Stimulated activated CD4-positive, alpha-beta T cell treated with anti-CD3 and anti-CD28 coated beads, Interleukin-1b, Interleukin-23, amount 100 ng/mL, for 4 hours (primary cell): ENCODE measurements around the gene GSK3A.

Source experiments
- DNase-seq, 2 donors: peaks; one replicate each; pipeline ENCODE4 v3.0.0-alpha.2; 2020; ENCODE audit warnings: low read depth in 2 of 2

Gene GSK3A

DNA sequence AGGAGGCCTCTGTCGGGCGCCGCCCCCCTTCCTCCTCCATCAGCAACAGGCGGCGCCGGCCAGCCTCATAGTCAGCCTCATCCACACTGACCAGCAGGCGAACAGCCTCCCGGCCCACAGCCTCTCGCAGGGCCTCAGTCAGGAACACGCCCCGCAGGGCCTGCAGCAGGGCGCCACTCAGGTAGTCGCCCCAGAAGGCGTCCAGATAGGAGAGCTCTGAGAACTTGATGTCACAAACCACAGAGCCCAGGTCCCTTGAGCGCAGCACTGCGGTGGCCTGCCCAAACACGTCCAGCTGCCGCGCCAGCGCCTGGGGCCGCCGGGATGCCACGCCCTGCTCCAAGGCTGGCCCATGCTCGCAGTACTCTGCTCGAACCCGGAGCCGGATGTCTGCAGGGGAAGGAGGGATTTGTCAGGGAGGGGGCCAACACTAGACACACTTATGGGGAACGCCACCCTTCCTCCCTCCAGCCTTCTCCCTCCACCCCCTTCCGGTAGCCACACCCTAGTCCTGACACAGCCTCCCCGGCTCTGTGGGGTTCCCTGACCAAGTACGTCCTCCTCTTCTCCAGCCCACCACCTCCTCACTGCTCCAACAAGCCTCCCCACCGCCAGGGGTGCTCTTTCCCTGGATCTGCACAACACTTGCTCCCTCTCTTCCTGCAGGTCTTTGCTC lies 42.8 kb downstream of the GSK3A start:
- peak in 1 of 2 donors; percentile 31 for DNase-seq

GRCh38 chr19:42198676-42199439 lies 43.5 kb downstream of the GSK3A start:
- DNase-seq, result no peak

- no peak for DNase-seq
Observed at GRCh38 chr19:42197375-42197817, 45.0 kb downstream of the GSK3A start.

GRCh38 chr19:42196011-42197001 lies 46.1 kb downstream of the GSK3A start:
- DNase-seq, result no peak

- DNase-seq, result no peak
Observed at GRCh38 chr19:42193706-42194105, 48.7 kb downstream of the GSK3A start.

GRCh38 chr19:42193294-42193693 lies 49.1 kb downstream of the GSK3A start:
- no peak for DNase-seq

- no peak for DNase-seq
Observed at GRCh38 chr19:42191855-42192254, 50.5 kb downstream of the GSK3A start.

DNA sequence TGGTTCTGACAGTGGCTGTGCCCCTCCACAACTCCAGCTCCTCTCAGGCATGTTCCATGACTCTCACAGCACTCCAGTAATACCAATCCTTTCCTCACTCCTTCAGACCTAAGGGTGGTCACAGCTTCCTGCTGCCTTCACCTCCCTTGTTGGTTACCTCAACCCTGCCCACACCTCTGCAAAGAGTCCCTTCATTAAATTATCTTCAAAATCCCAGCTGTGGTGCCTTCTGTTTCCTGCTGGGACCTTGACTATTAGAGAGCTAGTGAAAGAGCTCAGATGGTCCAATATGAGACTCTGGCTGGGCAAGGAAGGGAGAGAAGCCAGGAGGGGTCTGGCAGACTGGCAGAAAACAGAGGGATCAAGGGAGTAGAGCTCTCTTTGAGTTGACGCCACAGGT lies 51.1 kb downstream of the GSK3A start:
- DNase-seq, result no peak

- DNase-seq, result no peak
Observed at GRCh38 chr19:42189133-42189532, 53.3 kb downstream of the GSK3A start.

GRCh38 chr19:42188665-42189064 lies 53.7 kb downstream of the GSK3A start:
- no peak for DNase-seq

DNA sequence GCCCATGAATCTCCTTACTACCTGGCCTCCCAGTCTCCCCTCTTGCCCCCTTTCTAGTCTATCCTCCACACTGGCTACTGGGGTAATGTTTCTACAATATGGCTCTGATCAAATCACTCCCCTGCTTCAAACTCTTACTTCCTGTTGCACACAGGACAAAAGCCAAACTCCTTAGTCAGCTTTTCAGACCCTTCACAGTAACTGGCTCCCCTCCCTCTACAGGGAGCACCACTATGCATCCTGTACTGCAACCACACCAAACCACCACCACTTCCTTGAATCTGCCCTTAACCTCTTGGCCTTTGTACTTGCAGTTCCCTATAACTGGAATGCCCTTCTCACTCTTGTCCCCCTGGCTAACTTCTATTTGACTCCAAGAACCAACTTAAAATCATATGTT lies 57.1 kb downstream of the GSK3A start:
- no peak for DNase-seq

- peak; percentile 60 to 63 for DNase-seq
Observed at GRCh38 chr19:42184401-42184861, 58.0 kb downstream of the GSK3A start.
